ENCODE measurements around the gene MRPS25. TPM values are rescaled to one million over a fixed set of nuclear protein-coding genes. Genes with fewer than 3 reads are reported as not detected.

Gene MRPS25
- 21.3 TPM for total RNA-seq

GRCh38 chr3:15064835-15065549 is at the start of gene MRPS25:
Gene MRPS25, minus strand, starts transcription at chr3:15065315. Its CDS starts 121 bp downstream, at chr3:15065194.
- peak; percentile 70 to 94 (median 88) for DNase-seq (ENCODE audit: low read depth in 2 of 3, low spot score in 2 of 3)

- DNase-seq (ENCODE audit: low read depth in 2 of 3, low spot score in 2 of 3) = no peak
Observed at GRCh38 chr3:15113884-15114283, 48.8 kb upstream of the MRPS25 start.

- no peak for DNase-seq (ENCODE audit: low read depth in 2 of 3, low spot score in 2 of 3)
Observed at GRCh38 chr3:15113471-15113870, 48.4 kb upstream of the MRPS25 start.

GRCh38 chr3:15112011-15112410 is 46.9 kb upstream of the MRPS25 start:
- DNase-seq (ENCODE audit: low read depth in 2 of 3, low spot score in 2 of 3) = no peak

GRCh38 chr3:15110206-15110605 is 45.1 kb upstream of the MRPS25 start:
- no peak for DNase-seq (ENCODE audit: low read depth in 2 of 3, low spot score in 2 of 3)

- no peak for DNase-seq (ENCODE audit: low read depth in 2 of 3, low spot score in 2 of 3)
Observed at GRCh38 chr3:15108869-15109268, 43.8 kb upstream of the MRPS25 start.

- DNase-seq (ENCODE audit: low read depth in 2 of 3, low spot score in 2 of 3) = peak; percentile 67 to 79 (median 79)
Observed at GRCh38 chr3:15108082-15108545, 43.0 kb upstream of the MRPS25 start.

GRCh38 chr3:15107075-15107947 is 42.2 kb upstream of the MRPS25 start:
- no peak for DNase-seq (ENCODE audit: low read depth in 2 of 3, low spot score in 2 of 3)

GRCh38 chr3:15102836-15103235 is 37.7 kb upstream of the MRPS25 start:
- no peak for DNase-seq (ENCODE audit: low read depth in 2 of 3, low spot score in 2 of 3)

GRCh38 chr3:15102256-15102655 is 37.1 kb upstream of the MRPS25 start:
- peak in 1 of 3 donors; percentile 46 for DNase-seq (ENCODE audit: low read depth in 2 of 3, low spot score in 2 of 3)

GRCh38 chr3:15099364-15100098 is 34.4 kb upstream of the MRPS25 start:
- no peak for DNase-seq (ENCODE audit: low read depth in 2 of 3, low spot score in 2 of 3)

GRCh38 chr3:15098503-15099363 is 33.6 kb upstream of the MRPS25 start, which contains the start of gene RBSN:
Gene RBSN, minus strand, starts transcription at chr3:15099148. Its CDS starts 3,028 bp downstream, at chr3:15096120.
- peak; percentile 88 to 98 (median 96) for DNase-seq (ENCODE audit: low read depth in 2 of 3, low spot score in 2 of 3)

- peak in 2 of 3 donors; percentile 75 to 77 for DNase-seq (ENCODE audit: low read depth in 2 of 3, low spot score in 2 of 3)
Observed at GRCh38 chr3:15097891-15098290, 32.8 kb upstream of the MRPS25 start.

GRCh38 chr3:15096046-15096445 is 30.9 kb upstream of the MRPS25 start:
- no peak for DNase-seq (ENCODE audit: low read depth in 2 of 3, low spot score in 2 of 3)

GRCh38 chr3:15094187-15094875 is 29.2 kb upstream of the MRPS25 start:
- no peak for DNase-seq (ENCODE audit: low read depth in 2 of 3, low spot score in 2 of 3)

- DNase-seq (ENCODE audit: low read depth in 2 of 3, low spot score in 2 of 3) = no peak
Observed at GRCh38 chr3:15092686-15093085, 27.6 kb upstream of the MRPS25 start.

GRCh38 chr3:15091575-15091974 is 26.5 kb upstream of the MRPS25 start:
- no peak for DNase-seq (ENCODE audit: low read depth in 2 of 3, low spot score in 2 of 3)

GRCh38 chr3:15089201-15089600 is 24.1 kb upstream of the MRPS25 start:
- no peak for DNase-seq (ENCODE audit: low read depth in 2 of 3, low spot score in 2 of 3)

GRCh38 chr3:15086699-15087098 is 21.6 kb upstream of the MRPS25 start:
- no peak for DNase-seq (ENCODE audit: low read depth in 2 of 3, low spot score in 2 of 3)
